GM23338 (cell line): ENCODE measurements around the gene BCAR3. TPM values are rescaled to one million over a fixed set of nuclear protein-coding genes. Genes with fewer than 3 reads are reported as not detected.

Experiments
- ATAC-seq: fragments of 200-7000 bp; cut with Tn5 transposase; 3 replicates; pipeline ENCODE4 v1.9.1; 2020
- DNase-seq: peaks from one replicate; pipeline ENCODE4 v3.0.0-alpha.2; 2015; ENCODE audit warnings: low spot score
- H2AFZ ChIP-seq: fragments of 200-600 bp; sonication (generic); 2 replicates; pipeline ENCODE4 v1.8.0; 2016; ENCODE audit warnings: antibody characterized with exemption, mild to moderate bottlenecking, moderate library complexity
- H3F3A ChIP-seq: fragments of 200-600 bp; sonication (generic); replicated peaks from 2 replicates; pipeline ENCODE4 v1.8.0; 2017; ENCODE audit warnings: antibody characterized with exemption, mixed run types, low read depth
- H3K27ac ChIP-seq: fragments of 200-600 bp; sonication (generic); 2 replicates; pipeline ENCODE4 v1.6.1; 2016; ENCODE audit warnings: low read depth
- H3K27me3 ChIP-seq: fragments of 200-600 bp; sonication (generic); 2 replicates; pipeline ENCODE4 v1.8.0; 2016; ENCODE audit warnings: mild to moderate bottlenecking, mixed run types, moderate library complexity; ENCODE audit not compliant: insufficient read depth
- H3K36me3 ChIP-seq: fragments of 200-600 bp; sonication (generic); 2 replicates; pipeline ENCODE4 v1.8.0; 2016; ENCODE audit warnings: mild to moderate bottlenecking; ENCODE audit not compliant: insufficient read depth
- H3K4me1 ChIP-seq: fragments of 200-600 bp; sonication (generic); 2 replicates; pipeline ENCODE4 v1.8.0; 2016; ENCODE audit warnings: mild to moderate bottlenecking, moderate library complexity; ENCODE audit not compliant: insufficient read depth
- H3K4me2 ChIP-seq: fragments of 200-600 bp; sonication (generic); 2 replicates; pipeline ENCODE4 v1.7.1; 2017; ENCODE audit warnings: mixed run types
- H3K4me3 ChIP-seq: fragments of 200-600 bp; sonication (generic); 2 replicates; pipeline ENCODE4 v1.6.1; 2016; ENCODE audit warnings: mixed run types
- H3K79me2 ChIP-seq: fragments of 200-600 bp; sonication (generic); replicated peaks from 2 replicates; pipeline ENCODE4 v1.8.0; 2017; ENCODE audit warnings: mild to moderate bottlenecking; ENCODE audit not compliant: insufficient read depth
- H3K9me2 ChIP-seq: fragments of 200-600 bp; sonication (generic); 2 replicates; pipeline ENCODE4 v1.8.0; 2017; ENCODE audit not compliant: insufficient read depth
- H4K20me1 ChIP-seq: fragments of 200-600 bp; sonication (generic); replicated peaks from 2 replicates; pipeline ENCODE4 v1.8.0; 2017; ENCODE audit warnings: mild to moderate bottlenecking; ENCODE audit not compliant: insufficient read depth
- H3K27ac Mint-ChIP-seq: 2 replicates; pipeline ENCODE4 v1.8.0; 2020; ENCODE audit warnings: inconsistent platforms, mild to moderate bottlenecking, moderate library complexity, mixed read lengths
- H3K27me3 Mint-ChIP-seq: 3 replicates; pipeline ENCODE4 v1.8.0; 2022; ENCODE audit warnings: low read depth, mild to moderate bottlenecking, moderate library complexity, mixed read lengths, inconsistent platforms; ENCODE audit not compliant: insufficient read depth, poor library complexity
- H3K36me3 Mint-ChIP-seq: 3 replicates; pipeline ENCODE4 v1.8.0; 2021; ENCODE audit warnings: low read depth, mild to moderate bottlenecking, inconsistent platforms, moderate library complexity, mixed read lengths
- H3K4me1 Mint-ChIP-seq: 3 replicates; pipeline ENCODE4 v1.8.0; 2020; ENCODE audit warnings: mild to moderate bottlenecking, inconsistent platforms, mixed read lengths
- H3K4me3 Mint-ChIP-seq: 3 replicates; pipeline ENCODE4 v1.8.0; 2021; ENCODE audit warnings: moderate library complexity, mild to moderate bottlenecking, inconsistent platforms, mixed read lengths
- H3K9me3 Mint-ChIP-seq: 3 replicates; pipeline ENCODE4 v1.8.0; 2020; ENCODE audit warnings: moderate library complexity, mild to moderate bottlenecking, inconsistent platforms, mixed read lengths
- CREB1 ChIP-seq: fragments of 250-450 bp; sonication (Bioruptor Pico); IDR thresholded peaks from 2 replicates; pipeline ENCODE4 v1.5.0; 2020; ENCODE audit warnings: low read depth, mild to moderate bottlenecking, moderate library complexity
- EZH2phosphoT487 ChIP-seq: fragments of 200-600 bp; sonication (generic); IDR thresholded peaks from one replicate; pipeline ENCODE4 v1.8.1; 2018; ENCODE audit warnings: antibody characterized with exemption; ENCODE audit not compliant: unreplicated experiment
- NANOG ChIP-seq: IDR thresholded peaks from 2 replicates; pipeline ENCODE4 v1.6.1; 2016; ENCODE audit warnings: antibody characterized with exemption, borderline replicate concordance
- STAT1 ChIP-seq: IDR thresholded peaks from one replicate; pipeline ENCODE4 v1.6.1; 2016; ENCODE audit warnings: antibody characterized with exemption; ENCODE audit not compliant: unreplicated experiment
- ZNF114 ChIP-seq: fragments of 250-450 bp; sonication (Bioruptor Pico); IDR thresholded peaks from 2 replicates; pipeline ENCODE4 v1.5.0; 2020; ENCODE audit warnings: mild to moderate bottlenecking, moderate library complexity
- polyA plus RNA-seq: library from polyadenylated mRNA; unstranded; fragments of >200 nt; fragmentation: Nextera tagmentation; extraction: Ambion mirVana; gene quantifications from 2 replicates; pipeline ENCODE4 v1.2.1, GENCODE V29; 2016
- total RNA-seq: library from RNA; depleted of rRNA; stranded (reverse); fragments of >200 nt; shearing (Covaris generic); gene quantifications from 2 replicates; pipeline ENCODE4 v1.2.3, GENCODE V29; 2014
- TF ChIP-seq, protein P1 (sequence below): fragments of 250-450 bp; sonication (Bioruptor Pico); IDR thresholded peaks from 2 replicates; pipeline ENCODE4 v1.5.0; 2020; ENCODE audit warnings: mild to moderate bottlenecking, moderate library complexity
- TF ChIP-seq, protein P2 (sequence below): IDR thresholded peaks from one replicate; pipeline ENCODE4 v1.6.1; 2018; ENCODE audit warnings: antibody characterized with exemption; ENCODE audit not compliant: unreplicated experiment

The BCAR3 gene
- total and polyA plus RNA-seq, 2 experiments from 2014 or later = 5.5 to 9.7 TPM

DNA sequence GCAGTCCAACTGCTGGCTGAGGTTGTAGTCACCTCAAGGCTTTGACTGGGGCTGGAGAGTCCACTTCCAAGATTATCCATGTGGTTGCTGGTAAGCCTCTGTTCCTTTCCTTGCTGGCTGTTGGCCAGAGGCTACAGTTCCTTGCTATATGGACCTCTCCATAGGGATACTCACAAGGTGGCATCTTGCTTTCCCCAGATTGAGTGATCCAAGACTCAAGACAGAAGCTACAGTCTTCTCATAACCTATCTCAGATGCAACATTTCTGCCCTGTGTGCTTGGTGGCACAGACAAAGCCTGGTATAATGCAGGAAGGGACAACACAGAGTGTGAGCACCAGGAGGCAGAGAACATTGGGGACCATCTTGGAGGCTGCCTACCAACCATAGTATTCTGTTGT is 121.9 kb downstream of the BCAR3 start (continued):
- TF ChIP-seq, protein P1, sequence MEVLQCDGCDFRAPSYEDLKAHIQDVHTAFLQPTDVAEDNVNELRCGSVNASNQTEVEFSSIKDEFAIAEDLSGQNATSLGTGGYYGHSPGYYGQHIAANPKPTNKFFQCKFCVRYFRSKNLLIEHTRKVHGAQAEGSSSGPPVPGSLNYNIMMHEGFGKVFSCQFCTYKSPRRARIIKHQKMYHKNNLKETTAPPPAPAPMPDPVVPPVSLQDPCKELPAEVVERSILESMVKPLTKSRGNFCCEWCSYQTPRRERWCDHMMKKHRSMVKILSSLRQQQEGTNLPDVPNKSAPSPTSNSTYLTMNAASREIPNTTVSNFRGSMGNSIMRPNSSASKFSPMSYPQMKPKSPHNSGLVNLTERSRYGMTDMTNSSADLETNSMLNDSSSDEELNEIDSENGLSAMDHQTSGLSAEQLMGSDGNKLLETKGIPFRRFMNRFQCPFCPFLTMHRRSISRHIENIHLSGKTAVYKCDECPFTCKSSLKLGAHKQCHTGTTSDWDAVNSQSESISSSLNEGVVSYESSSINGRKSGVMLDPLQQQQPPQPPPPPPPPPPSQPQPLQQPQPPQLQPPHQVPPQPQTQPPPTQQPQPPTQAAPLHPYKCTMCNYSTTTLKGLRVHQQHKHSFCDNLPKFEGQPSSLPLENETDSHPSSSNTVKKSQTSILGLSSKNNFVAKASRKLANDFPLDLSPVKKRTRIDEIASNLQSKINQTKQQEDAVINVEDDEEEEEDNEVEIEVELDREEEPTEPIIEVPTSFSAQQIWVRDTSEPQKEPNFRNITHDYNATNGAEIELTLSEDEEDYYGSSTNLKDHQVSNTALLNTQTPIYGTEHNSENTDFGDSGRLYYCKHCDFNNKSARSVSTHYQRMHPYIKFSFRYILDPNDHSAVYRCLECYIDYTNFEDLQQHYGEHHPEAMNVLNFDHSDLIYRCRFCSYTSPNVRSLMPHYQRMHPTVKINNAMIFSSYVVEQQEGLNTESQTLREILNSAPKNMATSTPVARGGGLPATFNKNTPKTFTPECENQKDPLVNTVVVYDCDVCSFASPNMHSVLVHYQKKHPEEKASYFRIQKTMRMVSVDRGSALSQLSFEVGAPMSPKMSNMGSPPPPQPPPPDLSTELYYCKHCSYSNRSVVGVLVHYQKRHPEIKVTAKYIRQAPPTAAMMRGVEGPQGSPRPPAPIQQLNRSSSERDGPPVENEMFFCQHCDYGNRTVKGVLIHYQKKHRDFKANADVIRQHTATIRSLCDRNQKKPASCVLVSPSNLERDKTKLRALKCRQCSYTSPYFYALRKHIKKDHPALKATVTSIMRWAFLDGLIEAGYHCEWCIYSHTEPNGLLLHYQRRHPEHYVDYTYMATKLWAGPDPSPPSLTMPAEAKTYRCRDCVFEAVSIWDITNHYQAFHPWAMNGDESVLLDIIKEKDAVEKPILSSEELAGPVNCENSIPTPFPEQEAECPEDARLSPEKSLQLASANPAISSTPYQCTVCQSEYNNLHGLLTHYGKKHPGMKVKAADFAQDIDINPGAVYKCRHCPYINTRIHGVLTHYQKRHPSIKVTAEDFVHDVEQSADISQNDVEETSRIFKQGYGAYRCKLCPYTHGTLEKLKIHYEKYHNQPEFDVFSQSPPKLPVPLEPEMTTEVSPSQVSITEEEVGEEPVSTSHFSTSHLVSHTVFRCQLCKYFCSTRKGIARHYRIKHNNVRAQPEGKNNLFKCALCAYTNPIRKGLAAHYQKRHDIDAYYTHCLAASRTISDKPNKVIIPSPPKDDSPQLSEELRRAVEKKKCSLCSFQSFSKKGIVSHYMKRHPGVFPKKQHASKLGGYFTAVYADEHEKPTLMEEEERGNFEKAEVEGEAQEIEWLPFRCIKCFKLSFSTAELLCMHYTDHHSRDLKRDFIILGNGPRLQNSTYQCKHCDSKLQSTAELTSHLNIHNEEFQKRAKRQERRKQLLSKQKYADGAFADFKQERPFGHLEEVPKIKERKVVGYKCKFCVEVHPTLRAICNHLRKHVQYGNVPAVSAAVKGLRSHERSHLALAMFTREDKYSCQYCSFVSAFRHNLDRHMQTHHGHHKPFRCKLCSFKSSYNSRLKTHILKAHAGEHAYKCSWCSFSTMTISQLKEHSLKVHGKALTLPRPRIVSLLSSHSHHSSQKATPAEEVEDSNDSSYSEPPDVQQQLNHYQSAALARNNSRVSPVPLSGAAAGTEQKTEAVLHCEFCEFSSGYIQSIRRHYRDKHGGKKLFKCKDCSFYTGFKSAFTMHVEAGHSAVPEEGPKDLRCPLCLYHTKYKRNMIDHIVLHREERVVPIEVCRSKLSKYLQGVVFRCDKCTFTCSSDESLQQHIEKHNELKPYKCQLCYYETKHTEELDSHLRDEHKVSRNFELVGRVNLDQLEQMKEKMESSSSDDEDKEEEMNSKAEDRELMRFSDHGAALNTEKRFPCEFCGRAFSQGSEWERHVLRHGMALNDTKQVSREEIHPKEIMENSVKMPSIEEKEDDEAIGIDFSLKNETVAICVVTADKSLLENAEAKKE (CRISPR knock-in tag) = no peak
- TF ChIP-seq NANOG (no peak), ZNF114 (no peak), STAT1 (no peak), CREB1 (no peak), EZH2phosphoT487 (no peak)

DNA sequence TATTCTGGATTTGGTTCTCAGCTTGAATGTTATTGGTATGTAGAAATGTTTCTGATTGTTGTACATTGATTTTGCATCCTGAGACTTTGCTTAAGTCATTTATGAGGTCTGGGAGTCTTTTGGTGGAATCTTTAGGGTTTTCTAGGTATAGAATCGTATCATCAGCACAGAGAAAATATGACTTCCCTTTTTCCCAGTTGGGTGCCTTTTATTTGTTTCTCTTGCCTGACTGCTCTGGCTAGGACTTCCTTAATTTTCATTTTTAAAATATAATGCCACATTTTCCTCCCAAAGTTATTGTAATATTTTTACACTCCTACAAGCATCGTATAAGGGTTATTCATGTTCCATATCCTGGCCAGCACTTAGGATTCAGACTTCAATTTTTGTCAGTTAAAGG is 122.6 kb downstream of the BCAR3 start:
- Mint-ChIP-seq H3K36me3 (peaks cover 42% of the 10 kb centered on the region), H3K27me3 (no peaks in the 10 kb centered on the region), H3K27ac (no peak overlapping the region), H3K4me1 (no peaks in the 10 kb centered on the region), H3K4me3 (no peak overlapping the region), H3K9me3 (no peaks in the 10 kb centered on the region)
- Histone ChIP-seq H3K9me2 (no peaks in the 10 kb centered on the region), H3K79me2 (no peaks in the 10 kb centered on the region; the same call in 1 of the 2 replicates), H3K36me3 (peaks cover 3% of the 10 kb centered on the region; the same call in 1 of the 2 replicates), H3K27me3 (no peaks in the 10 kb centered on the region), H3F3A (no peaks in the 10 kb centered on the region), H2AFZ (no peak overlapping the region), H3K4me3 (no peak overlapping the region), H3K4me1 (no peaks in the 10 kb centered on the region), H3K27ac (no peak overlapping the region), H4K20me1 (no peaks in the 10 kb centered on the region; the same call in none of the 2 replicates), H3K4me2 (no peak overlapping the region)
- DNase-seq (no peak), ATAC-seq (no peak)
- TF ChIP-seq, protein P1 (CRISPR knock-in tag) = no peak
- TF ChIP-seq, protein P2, sequence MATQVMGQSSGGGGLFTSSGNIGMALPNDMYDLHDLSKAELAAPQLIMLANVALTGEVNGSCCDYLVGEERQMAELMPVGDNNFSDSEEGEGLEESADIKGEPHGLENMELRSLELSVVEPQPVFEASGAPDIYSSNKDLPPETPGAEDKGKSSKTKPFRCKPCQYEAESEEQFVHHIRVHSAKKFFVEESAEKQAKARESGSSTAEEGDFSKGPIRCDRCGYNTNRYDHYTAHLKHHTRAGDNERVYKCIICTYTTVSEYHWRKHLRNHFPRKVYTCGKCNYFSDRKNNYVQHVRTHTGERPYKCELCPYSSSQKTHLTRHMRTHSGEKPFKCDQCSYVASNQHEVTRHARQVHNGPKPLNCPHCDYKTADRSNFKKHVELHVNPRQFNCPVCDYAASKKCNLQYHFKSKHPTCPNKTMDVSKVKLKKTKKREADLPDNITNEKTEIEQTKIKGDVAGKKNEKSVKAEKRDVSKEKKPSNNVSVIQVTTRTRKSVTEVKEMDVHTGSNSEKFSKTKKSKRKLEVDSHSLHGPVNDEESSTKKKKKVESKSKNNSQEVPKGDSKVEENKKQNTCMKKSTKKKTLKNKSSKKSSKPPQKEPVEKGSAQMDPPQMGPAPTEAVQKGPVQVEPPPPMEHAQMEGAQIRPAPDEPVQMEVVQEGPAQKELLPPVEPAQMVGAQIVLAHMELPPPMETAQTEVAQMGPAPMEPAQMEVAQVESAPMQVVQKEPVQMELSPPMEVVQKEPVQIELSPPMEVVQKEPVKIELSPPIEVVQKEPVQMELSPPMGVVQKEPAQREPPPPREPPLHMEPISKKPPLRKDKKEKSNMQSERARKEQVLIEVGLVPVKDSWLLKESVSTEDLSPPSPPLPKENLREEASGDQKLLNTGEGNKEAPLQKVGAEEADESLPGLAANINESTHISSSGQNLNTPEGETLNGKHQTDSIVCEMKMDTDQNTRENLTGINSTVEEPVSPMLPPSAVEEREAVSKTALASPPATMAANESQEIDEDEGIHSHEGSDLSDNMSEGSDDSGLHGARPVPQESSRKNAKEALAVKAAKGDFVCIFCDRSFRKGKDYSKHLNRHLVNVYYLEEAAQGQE = no peak
- TF ChIP-seq ZNF114 = no peak
